HAP-1 (cell line): ENCODE results near the gene PFKL.
A peak's percentile ranks its signal among the peaks of the same experiment; 100 is the strongest.

Source experiments
- DNase-seq, 2 experiments: peaks; one replicate each; pipeline ENCODE4 v3.0.0-alpha.2; 2016 to 2020; ENCODE audit warnings: low spot score in 2 of 2
- H3K27me3 ChIP-seq: fragments of 250-450 bp; sonication (Bioruptor Pico); 2 replicates; pipeline ENCODE4 v1.5.1; 2020; ENCODE audit warnings: low read depth, mild to moderate bottlenecking, moderate library complexity
- H3K36me3 ChIP-seq: fragments of 250-450 bp; sonication (Bioruptor Pico); replicated peaks from 2 replicates; pipeline ENCODE4 v1.5.1; 2020; ENCODE audit warnings: mild to moderate bottlenecking
- H3K4me1 ChIP-seq: fragments of 250-450 bp; sonication (Bioruptor Pico); 2 replicates; pipeline ENCODE4 v1.5.1; 2020; ENCODE audit warnings: mild to moderate bottlenecking
- H3K4me3 ChIP-seq: fragments of 250-450 bp; sonication (Bioruptor Pico); 2 replicates; pipeline ENCODE4 v1.5.1; 2020; ENCODE audit warnings: mild to moderate bottlenecking, moderate library complexity
- H3K9me3 ChIP-seq: fragments of 250-450 bp; sonication (Bioruptor Pico); 2 replicates; pipeline ENCODE4 v1.5.1; 2020; ENCODE audit warnings: mild to moderate bottlenecking, moderate library complexity
- in situ Hi-C: fragments of 300-500 bp; cut with MboI; formaldehyde crosslinking; loops from 3 replicates; pipeline ENCODE4 v1.14.3; 2020; ENCODE audit warnings: low sequenced_read_pairs, inconsistent platforms, mixed read lengths

PFKL gene

DNA sequence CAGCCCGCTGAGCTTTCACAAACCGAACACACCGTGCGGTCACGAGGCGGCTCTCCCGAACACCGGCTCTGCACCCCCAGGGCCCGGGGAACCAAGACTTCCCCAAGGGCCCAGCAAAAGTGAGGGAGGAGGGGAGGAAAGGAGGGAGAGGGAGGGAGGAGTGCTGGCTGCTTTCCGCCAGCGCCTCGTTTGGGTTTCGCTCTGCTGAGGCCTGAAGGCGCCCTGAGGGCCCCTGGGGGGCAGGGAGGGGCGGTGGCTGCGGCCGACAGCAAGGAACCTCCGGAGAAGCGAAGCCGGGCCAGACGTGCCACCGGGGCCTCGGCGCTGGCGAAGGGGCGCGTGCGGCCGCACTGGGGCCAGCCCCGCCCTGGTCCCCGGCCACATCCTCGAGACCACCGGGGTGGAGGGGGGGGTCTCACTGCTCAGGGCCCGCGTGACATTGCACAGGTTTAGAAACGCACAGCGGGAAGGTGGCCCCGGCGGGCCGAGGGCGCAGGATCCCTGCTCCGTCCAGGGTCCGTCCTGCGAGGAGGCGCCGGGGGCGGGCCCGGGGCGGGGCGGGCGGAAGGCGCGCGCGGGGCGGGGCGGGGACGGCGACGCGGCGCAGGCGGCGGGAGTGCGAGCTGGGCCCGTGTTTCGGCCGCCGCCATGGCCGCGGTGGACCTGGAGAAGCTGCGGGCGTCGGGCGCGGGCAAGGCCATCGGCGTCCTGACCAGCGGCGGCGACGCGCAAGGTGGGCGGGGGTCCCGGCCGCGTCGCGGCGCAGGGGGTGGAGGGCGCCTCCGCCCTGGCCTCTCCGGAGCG lies at the start of gene PFKL:
Gene PFKL, plus strand, starts transcription at position 596 of the 804 bp plus-strand sequence. Its CDS starts 53 bp downstream, at position 649.
- Histone ChIP-seq H3K27me3 (no peaks in the 10 kb centered on the region), H3K36me3 (no peaks in the 10 kb centered on the region), H3K4me3 (peak within 1 kb of the TSS; percentile 47), H3K4me1 (peaks cover 6% of the 10 kb centered on the region), H3K9me3 (no peaks in the 10 kb centered on the region)
- in situ Hi-C loops = no loop called here
- DNase-seq = peak; percentile 27 to 79

DNA sequence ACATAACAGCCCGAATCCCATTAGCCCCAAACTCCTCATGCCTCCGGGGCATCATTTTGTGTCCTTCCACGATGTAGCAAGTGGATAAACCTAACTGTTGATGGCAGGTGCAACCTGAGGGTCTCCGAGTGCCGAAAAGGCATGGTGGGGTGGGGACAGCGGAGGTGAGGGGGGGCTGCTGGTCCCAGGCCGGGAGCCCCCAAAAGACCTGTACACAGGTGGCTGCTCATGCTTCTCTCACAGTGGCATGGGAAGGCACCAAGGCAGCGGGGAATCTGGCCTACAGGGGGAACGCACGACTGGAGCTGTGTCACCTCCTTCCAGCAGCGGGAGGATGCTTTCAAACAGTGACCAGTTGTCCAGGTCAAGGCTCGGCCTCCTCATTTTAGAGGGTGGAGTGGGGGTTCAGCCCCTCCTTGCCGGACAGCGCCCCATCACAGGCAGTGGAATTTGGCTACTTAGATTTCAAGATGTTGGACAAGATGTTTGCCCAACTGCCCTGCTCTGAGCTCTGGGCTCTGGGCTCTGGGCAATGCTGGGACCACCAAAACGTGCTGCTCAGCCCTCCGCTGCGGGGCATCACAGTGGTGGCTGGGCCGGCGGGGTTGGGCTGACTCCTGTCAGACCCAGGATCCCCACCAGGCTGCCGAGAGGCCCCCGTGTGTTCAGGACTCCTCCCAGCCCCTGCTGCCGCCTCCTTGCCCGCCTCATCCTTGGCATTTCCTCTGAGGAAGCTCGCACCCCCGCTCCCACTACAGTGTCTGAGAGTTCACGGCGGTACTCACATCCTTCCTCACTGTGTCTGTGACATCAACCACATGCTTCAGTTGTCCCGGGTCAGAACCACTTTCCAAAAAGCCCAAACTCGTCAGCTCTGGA lies 45.8 kb upstream of the PFKL start:
- DNase-seq = no peak
- in situ Hi-C loops = no loop called here
- Histone ChIP-seq H3K36me3 (no peaks in the 10 kb centered on the region), H3K27me3 (no peaks in the 10 kb centered on the region), H3K4me1 (no peaks in the 10 kb centered on the region), H3K4me3 (no peak overlapping the region), H3K9me3 (no peaks in the 10 kb centered on the region)

DNA sequence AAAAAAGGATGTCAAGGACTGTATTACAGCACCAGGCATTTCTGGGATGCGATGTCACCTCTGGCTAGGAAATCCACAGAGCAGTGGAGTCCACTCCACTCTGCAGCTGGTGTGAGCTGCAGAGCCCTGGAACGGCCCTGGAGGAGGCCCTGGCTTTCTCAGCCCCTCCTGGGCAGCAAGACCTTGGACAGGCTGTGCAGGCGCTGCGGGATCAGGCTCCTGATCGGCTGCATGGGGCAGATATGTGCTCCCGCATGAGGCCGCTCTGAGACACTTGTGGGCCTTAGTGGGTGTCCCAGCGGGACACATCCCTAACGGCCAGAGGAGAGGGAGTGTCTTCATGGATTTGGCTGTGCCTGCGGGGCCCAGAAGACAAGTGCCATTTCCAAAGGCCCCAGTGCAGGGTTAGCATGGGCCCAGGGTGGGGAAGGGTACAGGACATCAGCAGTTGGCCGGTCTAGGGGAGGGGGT lies 44.3 kb upstream of the PFKL start:
- Histone ChIP-seq H3K9me3 (no peaks in the 10 kb centered on the region), H3K4me3 (no peak overlapping the region), H3K36me3 (no peaks in the 10 kb centered on the region), H3K4me1 (no peaks in the 10 kb centered on the region), H3K27me3 (no peaks in the 10 kb centered on the region)
- in situ Hi-C loops = no loop called here
- no peak for DNase-seq

DNA sequence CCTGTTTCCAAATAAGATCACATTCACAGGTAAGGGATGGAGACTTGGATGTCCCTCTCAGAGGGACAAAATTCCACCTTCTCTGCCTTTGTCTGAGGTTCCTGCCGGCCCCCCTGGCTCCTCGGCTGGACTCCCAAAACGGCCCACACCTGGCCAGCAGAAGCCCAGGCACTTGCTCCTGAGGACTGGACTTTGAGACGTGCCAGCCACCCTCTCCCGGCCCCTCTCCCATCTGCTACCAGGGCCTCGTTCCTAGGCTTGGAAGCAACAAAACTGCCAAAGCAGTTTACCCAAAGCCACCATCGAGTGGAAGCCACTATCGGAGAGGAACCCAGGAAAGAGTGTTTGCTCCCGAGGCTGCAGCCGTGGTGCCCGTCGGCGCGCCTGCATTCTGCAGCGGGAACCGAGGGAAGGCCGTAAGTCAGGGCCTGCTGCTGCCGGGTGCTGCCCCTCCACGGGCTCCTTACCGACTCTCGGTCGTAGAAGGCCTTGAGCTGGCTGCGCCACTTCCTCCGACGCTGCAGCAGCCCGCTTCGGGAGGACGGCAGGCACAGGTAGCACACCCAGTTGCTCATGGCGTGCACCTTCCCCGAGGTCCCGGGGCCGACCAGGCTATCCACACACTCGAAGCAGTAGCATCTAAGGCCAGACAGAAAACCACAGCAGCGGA lies 41.7 kb upstream of the PFKL start:
- in situ Hi-C loops = no loop called here
- Histone ChIP-seq H3K4me3 (no peak overlapping the region), H3K4me1 (no peaks in the 10 kb centered on the region), H3K36me3 (no peaks in the 10 kb centered on the region), H3K27me3 (no peaks in the 10 kb centered on the region), H3K9me3 (no peaks in the 10 kb centered on the region)
- DNase-seq = no peak

DNA sequence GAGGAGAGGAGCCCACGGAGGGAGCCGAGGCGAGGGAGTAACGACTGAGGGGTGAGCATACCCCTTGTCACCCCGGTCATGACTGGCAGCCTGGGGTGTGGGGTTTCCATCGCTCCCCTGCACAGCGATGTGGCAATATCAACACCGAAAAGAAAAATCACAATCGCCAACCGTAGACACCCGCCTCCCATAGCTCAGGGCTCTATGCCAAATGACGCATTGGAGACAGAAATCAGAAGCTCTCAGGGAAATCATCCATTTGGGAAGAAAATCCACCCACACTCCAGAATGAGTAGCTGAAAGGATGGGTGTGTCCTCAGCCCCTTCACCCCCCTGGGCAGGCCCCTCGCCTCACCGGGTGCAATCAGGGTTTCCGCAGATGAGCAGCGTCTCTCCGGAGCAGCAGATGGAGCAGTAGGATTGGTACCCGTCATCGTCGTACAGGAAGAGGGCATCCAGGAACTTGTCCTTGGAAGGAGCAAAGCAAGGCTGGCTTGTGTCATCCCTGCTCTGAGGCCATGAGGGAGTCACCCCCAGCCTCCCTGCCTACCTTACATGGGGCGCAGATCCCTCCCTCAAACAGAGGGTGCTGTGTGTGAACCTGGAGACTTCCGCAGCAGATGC lies 40.7 kb upstream of the PFKL start:
- no peaks in the 10 kb centered on the region for H3K36me3 ChIP-seq
- no peak overlapping the region for H3K4me3 ChIP-seq
- no peaks in the 10 kb centered on the region for H3K4me1 ChIP-seq
- in situ Hi-C loops = no loop called here
- H3K9me3 ChIP-seq = no peaks in the 10 kb centered on the region
- DNase-seq = no peak
- no peaks in the 10 kb centered on the region for H3K27me3 ChIP-seq

DNA sequence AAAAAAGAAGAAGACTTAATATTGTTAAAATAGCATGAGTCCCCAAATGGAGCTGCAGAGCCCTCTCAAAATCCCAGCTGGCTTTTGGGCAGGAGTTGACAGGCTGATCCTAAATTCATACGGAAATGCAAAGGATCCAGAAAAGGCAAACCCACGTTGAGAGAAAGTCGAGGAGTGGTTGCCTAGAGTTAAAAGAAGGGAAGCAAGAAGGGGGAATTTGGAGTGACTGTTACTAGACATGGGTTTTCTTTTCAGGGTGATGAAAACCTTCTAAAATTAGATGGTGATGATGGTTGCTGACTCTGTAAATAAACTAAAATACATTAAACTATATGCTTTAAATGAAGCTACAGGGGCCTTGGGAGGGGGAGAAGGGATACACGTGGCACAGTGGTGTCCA lies 39.8 kb upstream of the PFKL start:
- no peaks in the 10 kb centered on the region for H3K36me3 ChIP-seq
- no peaks in the 10 kb centered on the region for H3K4me1 ChIP-seq
- no peak overlapping the region for H3K4me3 ChIP-seq
- in situ Hi-C loops = no loop called here
- no peaks in the 10 kb centered on the region for H3K27me3 ChIP-seq
- no peaks in the 10 kb centered on the region for H3K9me3 ChIP-seq
- no peak for DNase-seq

DNA sequence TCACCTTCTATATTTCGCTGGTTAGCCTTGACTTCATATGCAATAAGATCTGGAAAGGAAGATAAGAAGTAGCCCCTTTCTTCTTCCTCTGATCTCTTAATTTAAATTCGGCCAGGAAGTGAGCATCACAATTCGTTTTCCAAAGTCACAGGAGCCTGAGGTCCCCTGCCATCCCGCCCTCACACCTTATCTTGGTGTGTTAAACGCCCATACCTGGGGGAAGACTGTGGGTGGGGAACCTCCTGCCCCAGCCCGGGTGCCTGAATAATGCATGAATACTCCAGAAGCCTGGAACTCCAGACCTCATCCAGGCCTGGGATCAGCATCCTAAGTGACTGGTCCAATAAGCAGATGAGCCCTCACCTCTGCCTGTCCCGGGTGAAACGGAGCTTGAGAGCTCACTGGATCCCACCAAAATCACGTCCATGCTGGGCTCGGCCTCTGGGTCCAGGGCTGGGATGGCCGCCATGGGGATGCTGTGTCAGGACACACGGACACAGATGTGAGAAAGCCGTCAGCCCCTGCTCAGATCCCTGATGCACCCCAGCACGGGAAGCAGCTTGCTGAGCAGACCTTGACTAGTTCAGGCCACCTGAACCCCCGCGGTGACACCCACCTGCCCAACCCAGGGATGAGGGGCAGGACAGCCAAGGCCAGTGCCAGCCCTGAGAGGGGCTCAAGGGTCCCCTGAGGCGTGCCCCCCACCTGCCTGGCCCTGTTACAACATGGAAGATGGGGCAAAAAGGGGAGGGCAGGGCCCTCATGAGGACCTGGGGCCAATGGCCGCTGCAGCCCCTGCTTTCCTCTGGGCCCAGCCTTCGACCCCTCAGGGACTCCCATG lies 38.8 kb upstream of the PFKL start:
- Histone ChIP-seq H3K4me1 (no peaks in the 10 kb centered on the region), H3K9me3 (no peaks in the 10 kb centered on the region), H3K27me3 (no peaks in the 10 kb centered on the region), H3K4me3 (no peak overlapping the region), H3K36me3 (no peaks in the 10 kb centered on the region)
- DNase-seq = no peak
- in situ Hi-C loops = no loop called here

DNA sequence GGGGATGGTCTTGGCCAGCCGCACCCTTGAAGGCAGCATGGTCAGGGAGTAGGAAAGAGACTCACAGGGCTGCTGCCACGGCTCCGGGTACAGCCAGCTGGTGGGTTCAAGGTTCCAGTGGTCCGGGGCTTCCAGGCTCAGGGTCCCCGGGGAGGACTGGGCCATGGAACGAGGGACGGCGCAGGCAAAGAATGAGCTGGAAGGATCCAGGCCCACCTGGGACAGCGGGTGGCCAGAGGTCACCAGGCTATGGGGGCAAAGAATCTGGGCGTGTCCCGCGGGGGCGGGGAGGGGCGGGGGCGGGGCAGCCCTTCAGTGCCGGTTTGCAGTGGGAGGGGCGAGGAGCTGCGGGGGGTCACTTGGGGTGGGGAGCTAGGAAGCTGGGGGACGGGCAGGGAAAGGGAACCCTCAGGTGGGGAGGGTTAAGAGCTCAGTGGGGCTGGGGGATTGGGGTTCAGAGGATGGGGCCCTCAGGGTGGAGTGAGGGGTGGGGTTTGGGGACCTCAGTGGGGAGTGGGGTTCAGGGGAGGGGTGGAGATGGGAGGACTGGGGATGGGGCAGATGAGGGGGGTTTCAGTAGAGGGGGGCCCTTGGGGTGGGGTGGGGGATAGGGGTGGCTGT lies 38.1 kb upstream of the PFKL start, which contains the start of gene DNMT3L:
Gene DNMT3L, minus strand, starts transcription at position 223 of the 621 bp plus-strand sequence. CDS start 638 bp downstream, outside the sequence.
- no peaks in the 10 kb centered on the region for H3K36me3 ChIP-seq
- in situ Hi-C loops = no loop called here

DNA sequence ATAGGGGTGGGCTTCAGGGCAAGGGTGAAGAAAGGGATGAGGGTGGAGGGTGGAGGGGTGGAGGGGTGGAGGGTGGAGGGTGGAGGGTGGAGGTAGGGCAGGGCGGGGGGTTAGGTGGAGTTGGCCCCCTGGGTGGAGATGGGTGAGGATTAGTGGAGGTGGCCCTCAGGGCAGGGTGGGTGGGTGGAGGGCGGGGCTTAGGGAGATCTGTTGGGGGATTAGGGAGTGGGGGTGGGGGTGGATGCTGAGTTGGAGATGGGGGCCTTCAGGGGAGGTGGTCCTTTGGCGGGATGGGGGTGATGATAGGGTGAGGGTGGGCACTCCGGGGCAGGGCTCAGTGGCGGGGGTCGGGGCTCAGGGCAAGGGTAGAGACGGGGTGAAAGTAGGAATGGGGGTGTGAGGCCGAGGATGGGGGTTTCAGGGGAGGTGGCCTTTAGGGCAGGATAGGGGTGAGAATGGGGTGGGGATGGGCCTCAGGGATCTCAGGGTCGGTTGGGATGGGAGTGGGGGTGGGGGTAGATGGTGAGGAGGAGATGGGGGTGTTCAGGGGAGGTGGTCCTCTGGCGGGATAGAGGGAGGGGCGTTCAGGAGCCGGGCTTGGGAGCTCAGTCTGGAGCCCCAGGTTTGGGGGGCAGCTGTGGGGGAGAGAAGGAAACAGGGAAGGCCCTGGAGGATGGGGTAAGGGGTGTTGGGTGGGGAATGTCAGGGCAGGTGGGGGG lies 37.4 kb upstream of the PFKL start:
- DNase-seq = no peak
- H3K4me3 ChIP-seq = no peak overlapping the region
- no peaks in the 10 kb centered on the region for H3K9me3 ChIP-seq
- no peaks in the 10 kb centered on the region for H3K36me3 ChIP-seq
- H3K27me3 ChIP-seq = no peaks in the 10 kb centered on the region
- in situ Hi-C loops = no loop called here
- H3K4me1 ChIP-seq = no peaks in the 10 kb centered on the region

More for the DNA sequence above, 38.1 kb upstream of the PFKL start, which contains the start of gene DNMT3L:
- Histone ChIP-seq H3K4me1 (no peaks in the 10 kb centered on the region), H3K27me3 (no peaks in the 10 kb centered on the region), H3K9me3 (no peaks in the 10 kb centered on the region), H3K4me3 (no peak within 1 kb of the TSS)
- no peak for DNase-seq

DNA sequence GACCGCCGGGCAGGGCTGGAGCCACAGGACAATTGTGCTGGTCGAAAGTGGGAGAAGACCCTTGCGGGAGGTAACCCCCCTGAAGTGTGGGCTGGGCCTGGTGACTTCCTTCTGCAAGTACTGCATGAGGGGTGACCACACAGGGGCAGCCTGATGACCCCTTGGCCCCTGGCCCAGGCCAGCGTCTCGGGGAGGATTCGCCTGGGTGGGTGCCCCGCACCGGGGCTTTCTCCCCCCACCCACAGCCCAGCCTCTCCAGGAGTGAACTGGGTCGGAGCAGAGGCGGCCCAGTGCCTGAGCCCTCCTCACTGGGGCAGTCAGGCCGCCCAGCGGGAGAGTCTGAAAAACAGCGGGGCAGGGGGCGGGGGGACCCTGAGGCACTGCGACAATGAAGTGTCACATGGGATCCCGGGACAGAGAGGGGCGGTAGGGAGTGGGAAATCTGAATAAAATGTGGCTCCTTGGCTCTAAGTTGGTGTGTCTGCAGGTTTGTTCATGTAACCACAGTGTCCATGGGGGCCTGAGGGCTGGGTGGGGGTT lies 36.6 kb upstream of the PFKL start:
- H3K4me3 ChIP-seq = no peak overlapping the region
- H3K9me3 ChIP-seq = no peaks in the 10 kb centered on the region
- peak in 1 of 2 experiments; percentile 35 for DNase-seq
- in situ Hi-C loops = no loop called here
- H3K4me1 ChIP-seq = no peaks in the 10 kb centered on the region
- no peaks in the 10 kb centered on the region for H3K36me3 ChIP-seq
- H3K27me3 ChIP-seq = no peaks in the 10 kb centered on the region

DNA sequence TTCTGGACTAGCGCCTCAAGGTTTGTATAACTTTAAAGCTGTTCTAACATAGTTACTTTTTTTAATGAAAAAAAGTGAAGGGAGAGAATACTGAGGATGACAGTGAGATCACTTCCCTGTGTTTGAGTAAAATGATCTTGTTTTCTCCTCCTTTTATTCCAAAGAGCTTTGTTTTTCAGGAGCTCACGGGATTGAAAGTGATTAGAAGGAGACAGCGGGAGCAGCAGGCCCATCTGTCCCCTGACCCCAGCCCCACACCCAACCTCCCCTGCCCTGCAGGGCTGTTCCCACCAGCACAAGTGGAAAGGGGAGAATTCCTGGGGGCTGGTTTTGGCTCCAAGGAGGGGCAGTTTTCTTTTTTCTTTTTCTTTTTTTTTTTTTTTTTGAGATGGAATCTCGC lies 36.1 kb upstream of the PFKL start:
- Histone ChIP-seq H3K9me3 (no peaks in the 10 kb centered on the region), H3K27me3 (no peaks in the 10 kb centered on the region), H3K36me3 (no peaks in the 10 kb centered on the region), H3K4me1 (no peaks in the 10 kb centered on the region), H3K4me3 (no peak overlapping the region)
- in situ Hi-C loops = no loop called here
- no peak for DNase-seq
